ENCODE data around the gene PABPN1L.

The PABPN1L gene

GRCh38 chr16:88884569-88885271, 18.3 kb upstream of the PABPN1L start:
- DNase-seq (ENCODE audit: low read depth) = no peak

- DNase-seq (ENCODE audit: low read depth) = no peak
These were observed 17.5 kb upstream of the PABPN1L start for GRCh38 chr16:88883946-88884345.

- DNase-seq (ENCODE audit: low read depth) = no peak
These were observed 16.8 kb upstream of the PABPN1L start for GRCh38 chr16:88883117-88883895.

- DNase-seq (ENCODE audit: low read depth) = no peak
These were observed 16.0 kb upstream of the PABPN1L start for GRCh38 chr16:88882358-88883030.

GRCh38 chr16:88881675-88882357, 15.4 kb upstream of the PABPN1L start:
- no peak for DNase-seq (ENCODE audit: low read depth)

- DNase-seq (ENCODE audit: low read depth) = no peak
These were observed 14.7 kb upstream of the PABPN1L start for GRCh38 chr16:88881007-88881615.

GRCh38 chr16:88880226-88881006, 14.0 kb upstream of the PABPN1L start:
- DNase-seq (ENCODE audit: low read depth) = no peak

- DNase-seq (ENCODE audit: low read depth) = no peak
These were observed 13.3 kb upstream of the PABPN1L start for GRCh38 chr16:88879788-88880055.

GRCh38 chr16:88878967-88879787, 12.7 kb upstream of the PABPN1L start:
- no peak for DNase-seq (ENCODE audit: low read depth)

- DNase-seq (ENCODE audit: low read depth) = no peak
These were observed 11.9 kb upstream of the PABPN1L start for GRCh38 chr16:88878356-88878755.

- DNase-seq (ENCODE audit: low read depth) = no peak
These were observed 11.3 kb upstream of the PABPN1L start for GRCh38 chr16:88877564-88878289.

- DNase-seq (ENCODE audit: low read depth) = no peak
These were observed 10.6 kb upstream of the PABPN1L start for GRCh38 chr16:88876942-88877526.

GRCh38 chr16:88875703-88876234, 9.3 kb upstream of the PABPN1L start:
- no peak for DNase-seq (ENCODE audit: low read depth)

- DNase-seq (ENCODE audit: low read depth) = no peak
These were observed 8.6 kb upstream of the PABPN1L start for GRCh38 chr16:88874938-88875599.

- no peak for DNase-seq (ENCODE audit: low read depth)
These were observed 6.3 kb upstream of the PABPN1L start for GRCh38 chr16:88872650-88873331.

- DNase-seq (ENCODE audit: low read depth) = no peak
These were observed 5.4 kb upstream of the PABPN1L start for GRCh38 chr16:88871730-88872416.

GRCh38 chr16:88871349-88871702, 4.9 kb upstream of the PABPN1L start:
- DNase-seq (ENCODE audit: low read depth) = no peak
